Endothelial cell (in vitro differentiated cells): ENCODE data around the gene AK8. TPM values are rescaled to one million over a fixed set of nuclear protein-coding genes. Genes with fewer than 3 reads are reported as not detected.

Experiments used
- DNase-seq: peaks from one replicate; pipeline ENCODE4 v3.0.0; 2021; ENCODE audit warnings: low spot score
- H3K27ac Mint-ChIP-seq: one replicate; pipeline ENCODE4 v1.8.0; 2021; ENCODE audit warnings: mixed read lengths, inconsistent platforms; ENCODE audit not compliant: unreplicated experiment
- H3K27me3 Mint-ChIP-seq: one replicate; pipeline ENCODE4 v1.8.0; 2021; ENCODE audit warnings: mild to moderate bottlenecking, moderate library complexity, mixed read lengths, inconsistent platforms; ENCODE audit not compliant: unreplicated experiment
- H3K36me3 Mint-ChIP-seq: one replicate; pipeline ENCODE4 v1.8.0; 2021; ENCODE audit warnings: mild to moderate bottlenecking, low read depth, mixed read lengths, inconsistent platforms; ENCODE audit not compliant: unreplicated experiment
- H3K4me1 Mint-ChIP-seq: one replicate; pipeline ENCODE4 v1.8.0; 2021; ENCODE audit warnings: mild to moderate bottlenecking, mixed read lengths, inconsistent platforms; ENCODE audit not compliant: unreplicated experiment
- H3K4me3 Mint-ChIP-seq: one replicate; pipeline ENCODE4 v1.8.0; 2021; ENCODE audit warnings: mild to moderate bottlenecking, mixed read lengths, inconsistent platforms; ENCODE audit not compliant: unreplicated experiment
- H3K9me3 Mint-ChIP-seq: one replicate; pipeline ENCODE4 v1.8.0; 2021; ENCODE audit warnings: mixed read lengths, inconsistent platforms; ENCODE audit not compliant: unreplicated experiment
- total RNA-seq: library from RNA; stranded (reverse); fragmentation: NEBNext Ultra II Directional; extraction: Animal tissue kit (Norgen Biotek cat#: 25700); gene quantifications from one replicate; pipeline ENCODE4 v1.2.1, GENCODE V29; 2021; ENCODE audit not compliant: unreplicated experiment
- TF ChIP-seq, protein P1 (sequence below): fragments of 200-600 bp; sonication (generic); IDR thresholded peaks from one replicate; pipeline ENCODE4 v1.5.0; 2021; ENCODE audit warnings: antibody characterized with exemption; ENCODE audit not compliant: unreplicated experiment

AK8 gene
- total RNA-seq, 1 donor from 2014 or later, result 2.0 TPM

DNA sequence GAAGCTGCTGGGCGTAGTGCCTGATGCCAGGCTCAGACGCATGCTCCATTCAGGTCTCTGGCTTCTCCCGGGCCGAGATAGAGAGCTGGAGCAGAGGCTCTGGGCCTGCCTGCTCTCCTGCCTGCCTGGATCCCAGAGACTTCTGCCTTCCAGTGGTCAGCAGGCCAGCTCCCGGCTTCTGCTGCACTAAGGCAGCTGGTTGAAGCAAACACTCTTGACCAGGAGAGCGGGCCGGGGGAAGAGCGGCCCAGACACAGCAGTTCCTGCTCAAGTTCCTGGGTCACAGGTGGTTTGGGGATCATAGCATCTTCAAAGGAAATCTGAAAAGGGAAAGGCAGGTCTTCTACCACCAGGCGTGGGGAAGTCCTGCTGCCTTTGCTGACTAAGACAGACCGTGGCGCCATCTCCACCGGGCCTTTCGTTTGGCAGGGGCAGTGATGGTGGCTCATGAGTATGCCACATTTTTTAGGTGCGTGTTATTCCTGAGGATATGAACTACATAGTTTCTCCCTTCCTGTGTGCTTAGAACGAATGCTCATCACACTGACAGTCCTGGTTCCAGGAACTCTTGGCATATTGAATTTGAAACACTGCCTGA lies 31.1 kb downstream of the AK8 start:
- H3K27ac Mint-ChIP-seq, result no peak overlapping the region
- no peak overlapping the region for H3K4me3 Mint-ChIP-seq
- no peaks in the 10 kb centered on the region for H3K4me1 Mint-ChIP-seq
- no peaks in the 10 kb centered on the region for H3K27me3 Mint-ChIP-seq
- TF ChIP-seq, protein P1, sequence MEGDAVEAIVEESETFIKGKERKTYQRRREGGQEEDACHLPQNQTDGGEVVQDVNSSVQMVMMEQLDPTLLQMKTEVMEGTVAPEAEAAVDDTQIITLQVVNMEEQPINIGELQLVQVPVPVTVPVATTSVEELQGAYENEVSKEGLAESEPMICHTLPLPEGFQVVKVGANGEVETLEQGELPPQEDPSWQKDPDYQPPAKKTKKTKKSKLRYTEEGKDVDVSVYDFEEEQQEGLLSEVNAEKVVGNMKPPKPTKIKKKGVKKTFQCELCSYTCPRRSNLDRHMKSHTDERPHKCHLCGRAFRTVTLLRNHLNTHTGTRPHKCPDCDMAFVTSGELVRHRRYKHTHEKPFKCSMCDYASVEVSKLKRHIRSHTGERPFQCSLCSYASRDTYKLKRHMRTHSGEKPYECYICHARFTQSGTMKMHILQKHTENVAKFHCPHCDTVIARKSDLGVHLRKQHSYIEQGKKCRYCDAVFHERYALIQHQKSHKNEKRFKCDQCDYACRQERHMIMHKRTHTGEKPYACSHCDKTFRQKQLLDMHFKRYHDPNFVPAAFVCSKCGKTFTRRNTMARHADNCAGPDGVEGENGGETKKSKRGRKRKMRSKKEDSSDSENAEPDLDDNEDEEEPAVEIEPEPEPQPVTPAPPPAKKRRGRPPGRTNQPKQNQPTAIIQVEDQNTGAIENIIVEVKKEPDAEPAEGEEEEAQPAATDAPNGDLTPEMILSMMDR, result no peak
- H3K36me3 Mint-ChIP-seq, result no peaks in the 10 kb centered on the region
- H3K9me3 Mint-ChIP-seq, result no peaks in the 10 kb centered on the region
- DNase-seq, result no peak

DNA sequence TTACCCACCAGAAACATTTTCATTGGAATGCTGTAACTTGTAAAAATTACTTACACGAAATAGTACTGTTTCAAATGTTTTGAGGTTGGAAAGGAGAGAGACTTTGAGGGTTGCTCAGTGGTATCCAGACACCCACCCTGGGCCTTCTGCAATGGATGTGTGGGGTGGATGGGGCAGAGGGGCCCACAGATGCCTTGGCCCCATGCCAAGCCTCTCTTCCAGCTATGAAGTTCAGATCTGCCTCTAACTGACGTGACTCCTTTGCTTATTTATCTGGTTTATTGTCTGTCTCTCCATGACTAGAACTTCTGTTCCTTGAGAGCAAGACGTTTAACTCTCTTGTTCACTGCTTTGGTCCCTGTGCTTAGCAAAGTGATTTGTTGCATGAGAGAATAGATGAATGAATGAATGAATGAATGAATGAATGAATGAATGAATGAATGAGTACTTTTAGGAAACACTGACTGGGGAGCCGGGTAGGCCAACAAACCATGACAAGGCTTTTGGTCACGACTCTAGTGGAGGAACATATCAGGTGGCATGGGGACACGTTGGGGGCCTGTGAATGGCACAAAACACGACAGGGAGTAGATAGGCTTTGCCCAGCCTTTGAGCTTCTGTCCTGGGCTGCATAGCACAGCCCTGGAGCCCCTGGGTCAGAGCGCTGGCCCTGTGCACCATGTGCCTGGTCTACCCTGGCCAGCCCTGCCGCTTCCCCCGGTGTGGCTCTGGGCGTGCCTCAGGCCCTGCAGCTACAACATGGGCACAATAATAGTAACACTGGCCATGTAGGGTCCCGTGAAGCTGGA lies 31.8 kb downstream of the AK8 start:
- H3K27ac Mint-ChIP-seq, result no peak overlapping the region
- no peaks in the 10 kb centered on the region for H3K36me3 Mint-ChIP-seq
- no peaks in the 10 kb centered on the region for H3K9me3 Mint-ChIP-seq
- H3K4me1 Mint-ChIP-seq, result no peaks in the 10 kb centered on the region
- no peak for DNase-seq
- TF ChIP-seq, protein P1, result no peak
- no peak overlapping the region for H3K4me3 Mint-ChIP-seq
- no peaks in the 10 kb centered on the region for H3K27me3 Mint-ChIP-seq

- Mint-ChIP-seq H3K36me3 (no peaks in the 10 kb centered on the region), H3K9me3 (no peaks in the 10 kb centered on the region), H3K4me3 (no peak overlapping the region), H3K4me1 (peaks cover 3% of the 10 kb centered on the region), H3K27me3 (peaks cover 5% of the 10 kb centered on the region), H3K27ac (no peak overlapping the region)
- TF ChIP-seq, protein P1, result no peak
- no peak for DNase-seq
Measured at GRCh38 chr9:132842124-132843044, 35.7 kb downstream of the AK8 start.

GRCh38 chr9:132840980-132841379 lies 37.1 kb downstream of the AK8 start:
- H3K36me3 Mint-ChIP-seq, result no peaks in the 10 kb centered on the region
- H3K27me3 Mint-ChIP-seq, result peaks cover 7% of the 10 kb centered on the region
- DNase-seq, result no peak
- TF ChIP-seq, protein P1, result no peak
- no peak overlapping the region for H3K27ac Mint-ChIP-seq
- no peaks in the 10 kb centered on the region for H3K9me3 Mint-ChIP-seq
- no peak overlapping the region for H3K4me3 Mint-ChIP-seq
- peaks cover 3% of the 10 kb centered on the region for H3K4me1 Mint-ChIP-seq
